ENCODE measurements around the gene MKLN1.
"Not testable (repeated sequence)": the region's sequence is repeated elsewhere in the genome, so short reads cannot be mapped to it uniquely, and the experiment has no call there.

MKLN1 gene

GRCh38 chr7:131403322-131403721 lies 75.6 kb downstream of the MKLN1 start:
- DNase-seq, result no peak

- DNase-seq, result no peak
These were observed 76.7 kb downstream of the MKLN1 start for GRCh38 chr7:131404226-131404911.

GRCh38 chr7:131409129-131409766 lies 81.6 kb downstream of the MKLN1 start:
- no peak for DNase-seq

- DNase-seq, result no peak
These were observed 84.4 kb downstream of the MKLN1 start for GRCh38 chr7:131412031-131412430.

- DNase-seq, result no peak
These were observed 86.0 kb downstream of the MKLN1 start for GRCh38 chr7:131413711-131414110.

- no peak for DNase-seq
These were observed 96.6 kb downstream of the MKLN1 start for GRCh38 chr7:131424219-131424822.

DNA sequence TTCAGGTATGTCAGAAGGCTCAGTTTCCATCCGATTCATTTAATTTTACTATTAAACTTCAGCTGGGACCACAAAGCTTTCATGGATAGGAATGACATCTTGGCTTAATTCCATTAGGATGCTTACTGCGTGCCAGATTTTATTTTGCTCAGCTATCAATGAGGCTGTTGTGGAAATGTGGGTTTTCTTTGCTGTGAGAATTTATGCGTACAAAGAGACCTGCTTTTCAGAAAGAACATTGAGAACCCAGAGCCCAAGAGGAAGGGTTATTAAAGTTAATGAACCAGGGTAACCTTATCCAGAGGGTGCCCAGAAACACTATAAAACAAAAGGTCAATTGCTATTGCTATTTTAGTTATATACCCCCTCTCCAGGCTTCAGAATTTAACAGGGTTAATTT lies 98.3 kb downstream of the MKLN1 start:
- no peak for DNase-seq

- not testable (repeated sequence) for DNase-seq
These were observed 103.2 kb downstream of the MKLN1 start for GRCh38 chr7:131430826-131431225.

DNA sequence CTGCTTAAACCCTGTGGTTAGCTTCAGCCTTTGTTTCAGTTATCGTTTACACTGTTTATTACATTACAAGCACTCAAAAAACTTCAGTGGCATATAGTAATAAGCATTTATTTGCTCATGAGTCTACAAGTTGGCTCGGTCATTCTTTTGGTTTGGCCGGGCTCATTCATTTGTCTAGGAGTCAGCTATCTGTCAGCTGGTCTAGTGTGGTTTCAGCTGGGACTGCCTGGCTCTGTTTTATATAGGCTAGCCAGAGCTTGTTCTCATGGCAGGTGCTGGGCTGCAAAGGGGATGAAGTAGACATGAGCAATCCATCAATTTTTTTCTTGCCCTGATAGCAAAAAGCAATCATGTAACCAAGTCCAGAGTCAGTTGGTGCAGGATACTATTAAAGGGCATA lies 103.6 kb downstream of the MKLN1 start:
- DNase-seq, result no peak

DNA sequence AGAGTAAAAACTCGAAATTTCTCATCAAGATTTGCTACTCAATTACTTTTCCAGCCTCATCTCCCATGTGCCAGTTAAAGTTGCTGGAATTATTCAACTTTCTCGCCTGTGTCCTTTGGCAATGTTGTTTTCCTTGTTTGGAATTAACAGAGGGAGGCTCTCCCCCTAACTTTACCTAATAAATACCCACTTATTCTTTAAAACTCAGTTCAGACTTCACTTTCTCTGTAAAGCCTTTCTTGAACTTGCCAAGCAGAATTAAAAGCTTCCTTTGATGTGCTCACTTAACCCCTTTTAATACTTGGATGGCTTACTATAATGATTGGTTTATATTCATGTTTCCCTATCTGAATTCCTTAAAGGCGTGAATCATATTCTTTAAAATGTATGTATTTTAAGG lies 104.1 kb downstream of the MKLN1 start:
- no peak for DNase-seq

DNA sequence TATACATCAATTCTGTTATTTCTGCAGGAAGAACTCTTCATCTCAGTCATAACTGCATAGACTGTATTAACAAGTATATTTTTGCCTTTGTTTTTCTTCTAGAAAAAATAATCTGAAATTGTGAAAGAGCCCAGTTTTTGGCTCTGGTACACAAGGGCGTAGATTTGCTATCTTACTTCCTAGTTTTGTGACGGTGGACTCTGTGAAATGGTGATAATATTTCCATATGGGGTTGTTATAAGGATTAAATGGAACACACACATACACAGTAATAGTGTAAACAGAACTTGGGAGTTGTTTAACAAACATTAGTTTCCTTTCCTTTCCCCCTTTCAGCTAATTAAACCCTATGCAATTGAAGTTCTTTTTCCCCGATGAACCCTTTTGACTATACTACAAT lies 108.7 kb downstream of the MKLN1 start:
- no peak for DNase-seq

- DNase-seq, result no peak
These were observed 111.3 kb downstream of the MKLN1 start for GRCh38 chr7:131438969-131439368.

DNA sequence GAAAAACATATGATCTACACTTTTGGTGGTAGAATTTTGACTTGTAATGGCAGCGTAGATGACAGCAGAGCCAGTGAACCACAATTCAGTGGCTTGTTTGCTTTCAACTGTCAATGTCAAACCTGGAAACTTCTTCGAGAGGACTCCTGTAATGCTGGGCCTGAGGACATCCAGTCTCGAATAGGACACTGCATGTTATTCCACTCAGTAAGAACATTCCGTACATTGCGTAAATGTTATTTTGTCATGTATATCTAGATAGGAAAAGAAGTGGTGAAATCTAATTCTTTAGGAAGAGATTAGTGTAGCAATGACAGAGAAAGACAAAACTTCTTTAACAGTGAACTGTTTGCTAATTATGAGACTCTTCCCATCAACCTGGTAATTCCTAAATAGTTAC lies 115.8 kb downstream of the MKLN1 start:
- no peak for DNase-seq

DNA sequence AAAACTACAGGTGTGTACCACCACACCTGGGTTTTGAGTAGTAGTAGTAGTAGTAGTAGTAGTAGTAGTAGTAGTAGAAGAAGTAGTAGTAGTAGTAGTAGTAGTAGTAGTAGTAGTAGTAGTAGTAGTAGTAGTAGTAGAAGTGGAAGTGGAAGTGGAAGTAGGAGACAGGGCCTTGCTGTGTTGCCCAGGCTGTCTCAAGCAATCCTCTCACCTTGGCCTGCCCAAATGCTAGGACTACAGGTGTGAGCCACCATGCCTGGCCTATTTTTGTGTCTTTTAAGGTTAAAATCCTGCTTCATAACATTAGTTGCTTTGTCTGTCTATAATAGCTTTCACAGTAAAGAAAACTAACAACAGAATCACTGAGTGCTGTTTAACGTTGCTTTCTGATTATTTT lies 117.0 kb downstream of the MKLN1 start:
- DNase-seq, result no peak

GRCh38 chr7:131449373-131449902 lies 121.8 kb downstream of the MKLN1 start:
- no peak for DNase-seq

DNA sequence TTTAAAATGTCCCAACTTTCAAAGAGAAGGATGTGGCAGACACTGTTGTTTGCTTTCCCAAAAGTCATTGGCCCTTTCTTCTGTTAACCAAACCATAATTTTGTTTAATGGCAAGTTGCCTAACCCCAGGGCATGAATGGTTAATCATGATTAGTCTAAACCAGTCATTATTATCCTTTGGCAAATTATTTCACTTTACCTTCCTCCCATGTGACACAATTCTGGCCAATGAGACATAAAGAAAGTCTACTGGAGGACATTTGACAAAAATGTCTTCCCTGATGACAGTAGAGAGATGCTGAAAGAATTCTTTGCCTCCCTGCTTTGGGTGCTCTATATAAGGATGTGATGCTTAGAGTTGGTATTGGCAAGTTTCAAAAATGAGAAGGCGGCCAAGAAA lies 126.8 kb downstream of the MKLN1 start:
- no peak for DNase-seq

GRCh38 chr7:131455001-131455400 lies 127.3 kb downstream of the MKLN1 start:
- DNase-seq, result no peak

DNA sequence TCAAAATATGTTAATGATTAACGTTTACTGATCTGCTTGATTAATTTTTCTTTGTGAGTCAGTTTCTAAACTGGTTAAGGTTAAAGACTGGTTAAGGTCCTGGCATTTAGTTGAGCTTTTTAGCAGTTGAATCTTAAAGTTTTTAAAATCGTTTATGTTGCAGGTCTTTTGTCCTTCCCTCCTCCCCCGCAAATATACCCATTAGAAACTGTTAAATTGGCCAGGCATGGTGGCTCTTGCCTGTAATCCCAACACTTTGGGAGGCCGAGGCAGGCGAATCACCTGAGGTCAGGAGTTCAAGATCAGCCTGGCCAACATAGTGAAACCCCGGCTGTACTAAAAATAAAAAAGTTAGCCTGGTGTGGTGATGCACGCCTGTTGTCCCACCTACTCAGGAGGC lies 127.9 kb downstream of the MKLN1 start:
- no peak for DNase-seq

DNA sequence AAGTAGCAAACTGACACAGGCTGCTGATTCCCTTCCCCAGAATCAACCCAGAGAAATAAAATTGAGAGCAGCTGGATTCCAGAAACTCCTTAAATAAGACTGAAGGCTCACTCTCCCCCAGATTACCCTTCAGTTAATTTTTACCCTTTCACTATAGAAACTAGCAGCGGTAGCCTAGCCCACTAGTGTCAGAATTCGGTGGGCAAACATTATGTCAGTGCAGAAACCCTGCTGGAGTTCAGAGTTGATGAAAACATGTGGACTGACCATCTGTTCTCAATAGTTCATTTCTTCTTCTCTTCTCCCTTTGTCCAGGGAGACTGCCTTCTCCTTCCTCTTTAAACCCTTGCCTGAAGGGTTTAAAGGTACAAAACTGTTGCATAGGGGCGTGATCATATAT lies 128.7 kb downstream of the MKLN1 start:
- no peak for DNase-seq

DNA sequence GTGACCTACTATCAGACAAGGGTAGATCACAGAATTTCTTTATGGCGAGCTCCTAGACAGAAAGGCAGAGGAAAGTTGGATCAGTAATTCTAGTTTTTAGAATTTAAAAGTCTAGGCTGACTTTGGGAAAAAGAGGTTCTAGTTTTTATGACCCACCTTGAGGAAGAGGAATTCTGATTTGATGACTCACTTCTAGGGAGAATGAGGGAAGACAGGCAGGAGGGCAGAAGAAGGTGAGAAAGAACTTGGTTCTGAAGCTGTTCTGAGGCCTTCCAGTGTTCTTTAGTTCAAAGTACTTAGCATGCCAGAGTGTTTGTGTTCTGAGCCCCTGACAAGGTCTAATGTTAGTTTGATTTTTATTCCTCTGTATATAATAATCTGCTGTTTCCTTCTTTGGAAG lies 131.6 kb downstream of the MKLN1 start:
- DNase-seq, result no peak

- DNase-seq, result no peak
These were observed 134.4 kb downstream of the MKLN1 start for GRCh38 chr7:131462059-131462458.

DNA sequence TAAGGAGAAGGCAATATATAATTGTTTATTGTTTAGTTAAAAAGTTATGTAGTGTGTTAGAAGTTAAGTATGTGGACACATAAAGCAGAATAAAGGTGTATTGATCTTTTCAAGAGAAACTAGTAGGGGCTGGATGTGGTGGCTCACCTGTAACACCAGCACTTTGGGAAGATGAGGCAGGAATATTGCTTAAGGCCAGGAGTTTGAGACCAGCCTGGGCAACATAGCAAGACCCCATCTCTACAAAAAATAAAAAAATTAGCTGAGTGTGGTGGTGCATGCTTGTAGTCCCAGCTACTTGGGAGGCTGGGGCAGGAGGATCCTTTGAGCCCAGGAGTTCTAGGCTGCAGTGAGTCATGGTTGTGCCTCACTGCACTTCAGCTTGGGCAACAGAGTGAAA lies 135.0 kb downstream of the MKLN1 start:
- not testable (repeated sequence) for DNase-seq

DNA sequence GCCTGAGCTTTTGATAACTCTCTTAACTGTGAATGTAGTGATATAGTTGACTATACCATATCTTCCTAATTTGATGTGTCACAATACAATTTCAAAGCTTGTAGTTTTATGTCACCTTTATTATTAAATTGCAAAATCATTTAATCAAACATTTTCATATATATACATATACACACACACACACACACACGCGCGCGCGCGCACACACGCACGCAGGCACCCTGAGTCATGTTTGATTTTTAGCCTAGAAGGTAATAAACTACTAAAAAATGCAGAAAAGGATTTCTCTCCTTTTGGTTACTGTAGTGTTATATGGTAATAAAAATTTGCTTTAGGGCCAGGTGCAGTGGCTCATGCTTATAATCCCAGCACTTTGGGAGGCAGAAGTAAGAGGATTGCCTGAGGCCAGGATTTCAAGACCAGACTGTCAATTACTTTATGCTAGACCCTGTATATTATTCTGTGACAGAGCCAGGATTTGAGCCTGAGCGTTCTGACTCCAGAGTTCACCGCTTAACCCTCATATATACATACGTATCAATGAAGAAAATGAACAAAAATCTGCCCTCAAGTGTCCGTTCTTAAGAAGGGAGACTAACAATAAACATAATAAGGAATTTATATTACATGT lies 139.2 kb downstream of the MKLN1 start:
- DNase-seq, result no peak

- DNase-seq, result no peak
These were observed 140.1 kb downstream of the MKLN1 start for GRCh38 chr7:131467788-131468187.
